Measurements from ENCODE around the gene SCN9A.

DNA sequence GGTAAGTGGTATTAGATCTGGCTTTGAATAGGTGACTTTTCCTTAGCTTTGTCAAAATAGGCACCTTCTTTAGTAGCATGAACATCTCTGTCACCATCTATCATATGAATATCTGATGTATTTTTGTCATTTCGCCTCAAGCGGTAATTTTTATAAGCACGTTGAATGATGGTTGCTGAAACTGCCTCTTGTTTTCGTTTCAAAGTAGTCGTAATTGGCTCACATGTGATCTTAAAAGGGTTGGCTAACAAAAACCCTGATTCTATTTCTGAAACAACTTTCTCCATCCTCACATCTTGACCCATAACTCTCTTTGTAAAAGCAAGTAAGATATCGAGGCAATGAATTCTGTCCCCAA lies 29.8 kb upstream of the SCN9A start:
- no peak for TF ChIP-seq ZNF629 (tag by site-specific recombination; IDR thresholded peaks at IDR 0.05)
- no peak for TF ChIP-seq ZNF239 (tag by site-specific recombination; IDR thresholded peaks at IDR 0.05)
- TF ChIP-seq ATF2 (tag by site-specific recombination; IDR thresholded peaks at IDR 0.05; ENCODE audit: low read depth) = no peak
- TF ChIP-seq, protein P1, sequence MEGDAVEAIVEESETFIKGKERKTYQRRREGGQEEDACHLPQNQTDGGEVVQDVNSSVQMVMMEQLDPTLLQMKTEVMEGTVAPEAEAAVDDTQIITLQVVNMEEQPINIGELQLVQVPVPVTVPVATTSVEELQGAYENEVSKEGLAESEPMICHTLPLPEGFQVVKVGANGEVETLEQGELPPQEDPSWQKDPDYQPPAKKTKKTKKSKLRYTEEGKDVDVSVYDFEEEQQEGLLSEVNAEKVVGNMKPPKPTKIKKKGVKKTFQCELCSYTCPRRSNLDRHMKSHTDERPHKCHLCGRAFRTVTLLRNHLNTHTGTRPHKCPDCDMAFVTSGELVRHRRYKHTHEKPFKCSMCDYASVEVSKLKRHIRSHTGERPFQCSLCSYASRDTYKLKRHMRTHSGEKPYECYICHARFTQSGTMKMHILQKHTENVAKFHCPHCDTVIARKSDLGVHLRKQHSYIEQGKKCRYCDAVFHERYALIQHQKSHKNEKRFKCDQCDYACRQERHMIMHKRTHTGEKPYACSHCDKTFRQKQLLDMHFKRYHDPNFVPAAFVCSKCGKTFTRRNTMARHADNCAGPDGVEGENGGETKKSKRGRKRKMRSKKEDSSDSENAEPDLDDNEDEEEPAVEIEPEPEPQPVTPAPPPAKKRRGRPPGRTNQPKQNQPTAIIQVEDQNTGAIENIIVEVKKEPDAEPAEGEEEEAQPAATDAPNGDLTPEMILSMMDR (tag by site-specific recombination; IDR thresholded peaks at IDR 0.05) = no peak
- no peak for TF ChIP-seq ZFP41 (tag by site-specific recombination; IDR thresholded peaks at IDR 0.05; ENCODE audit: borderline replicate concordance)
- no peak for TF ChIP-seq PBX3 (CRISPR knock-in tag; IDR thresholded peaks at IDR 0.05)
- no peak for TF ChIP-seq YY1 (tag by site-specific recombination; IDR thresholded peaks at IDR 0.05)
